GM15510 (cell line): Measurements from ENCODE around the gene CARM1.

Experiments used
- POLR2A ChIP-seq: IDR thresholded peaks from 3 replicates; pipeline ENCODE4 v1.6.1; 2011; ENCODE audit warnings: borderline replicate concordance; ENCODE audit not compliant: insufficient read length; ENCODE audit errors: extremely low read depth

The CARM1 gene

DNA sequence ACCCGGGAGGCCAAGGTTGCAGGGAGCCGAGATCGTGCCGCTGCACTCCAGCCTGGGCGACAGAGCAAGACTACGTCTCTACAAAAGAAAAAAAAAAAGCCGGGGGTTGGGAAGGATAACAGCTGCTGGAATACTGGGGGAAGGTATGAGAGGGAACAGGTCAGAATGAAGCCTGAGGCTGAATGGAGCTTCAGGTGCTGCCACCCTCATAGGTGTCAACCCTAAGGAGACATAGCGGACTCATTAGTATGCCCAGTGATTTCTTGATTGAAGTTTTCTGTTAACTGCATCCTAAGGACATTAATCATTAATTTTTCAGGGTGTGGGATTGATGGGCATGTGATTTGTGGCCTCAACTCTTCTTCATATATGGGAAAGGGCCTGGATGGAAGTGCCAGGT lies 95.5 kb downstream of the CARM1 start:
- no peak for TF ChIP-seq POLR2A

GRCh38 chr19:10968527-10969135 lies 97.3 kb downstream of the CARM1 start:
- no peak for TF ChIP-seq POLR2A

- no peak for TF ChIP-seq POLR2A
Observed at GRCh38 chr19:10971107-10971726, 99.9 kb downstream of the CARM1 start.
